HEK293 (cell line): Measurements from ENCODE around the gene SACS.
A peak's percentile ranks its signal among the peaks of the same experiment; 100 is the strongest.

ENCODE experiments used
- CTCF ChIA-PET: fragments of 350-600 bp; formaldehyde crosslinking; extraction: SDS; loops from one replicate; lab custom pipeline; 2021; ENCODE audit warnings: antibody characterized with exemption; lab: Yijun Ruan, JAX
- POLR2A ChIA-PET: fragments of 300-600 bp; formaldehyde crosslinking; extraction: SDS; loops from one replicate; lab custom pipeline; 2020; ENCODE audit warnings: antibody characterized with exemption, inconsistent platforms; lab: Yijun Ruan, JAX
- H3K27ac ChIP-seq: fragments of 200-500 bp; sonication (Bioruptor generic); 2 replicates; pipeline ENCODE4 v1.5.1; 2014; ENCODE audit warnings: low read depth, low read length, control low read depth, inconsistent platforms; ENCODE audit errors: extremely low read depth
- H3K36me3 ChIP-seq, 2 experiments: fragments of 200-500 bp in 1 of 2; sonication (Bioruptor generic) in 1 of 2; 1 replicate in 1 of 2; 2 replicates in 1 of 2; pipeline ENCODE4 v1.5.1; 2014 to 2017; ENCODE audit warnings: inconsistent platforms in 2 of 2, low read length in 2 of 2; ENCODE audit not compliant: control insufficient read depth in 2 of 2, insufficient read depth in 1 of 2
- H3K4me1 ChIP-seq: fragments of 200-500 bp; sonication (Bioruptor generic); 2 replicates; pipeline ENCODE4 v1.5.1; 2014; ENCODE audit warnings: mild to moderate bottlenecking, low read length, inconsistent platforms; ENCODE audit not compliant: control insufficient read depth, insufficient read depth
- H3K4me3 ChIP-seq: 2 replicates; pipeline ENCODE4 v1.5.1; 2011; ENCODE audit warnings: low read depth, mild to moderate bottlenecking, control low read depth, low read length, moderate library complexity
- H3K9me3 ChIP-seq: fragments of 200-500 bp; sonication (Bioruptor generic); 2 replicates; pipeline ENCODE4 v1.5.1; 2014; ENCODE audit warnings: low read depth, low read length, inconsistent platforms; ENCODE audit not compliant: control insufficient read depth, insufficient read depth
- HOXA7 ChIP-seq: sonication (generic); formaldehyde crosslinking; IDR thresholded peaks from 2 replicates; pipeline ENCODE4 v1.8.1; 2022; ENCODE audit warnings: missing genetic modification reagents, borderline replicate concordance
- KLF9 ChIP-seq: fragments of 450-650 bp; formaldehyde crosslinking; IDR thresholded peaks from 2 replicates; pipeline ENCODE4 v1.5.1; 2016; ENCODE audit warnings: missing biosample characterization, missing genetic modification characterization, low read depth
- SP3 ChIP-seq: fragments of 450-650 bp; formaldehyde crosslinking; IDR thresholded peaks from 2 replicates; pipeline ENCODE4 v1.5.1; 2016; ENCODE audit warnings: missing biosample characterization, missing genetic modification characterization
- ZBTB20 ChIP-seq: fragments of 450-650 bp; formaldehyde crosslinking; IDR thresholded peaks from 2 replicates; pipeline ENCODE4 v1.5.1; 2016; ENCODE audit warnings: missing biosample characterization, missing genetic modification characterization
- ZBTB21 ChIP-seq: fragments of 450-650 bp; formaldehyde crosslinking; IDR thresholded peaks from 2 replicates; pipeline ENCODE4 v1.5.1; 2017; ENCODE audit warnings: missing biosample characterization, missing genetic modification characterization
- ZNF10 ChIP-seq: fragments of 450-650 bp; formaldehyde crosslinking; IDR thresholded peaks from 2 replicates; pipeline ENCODE4 v1.5.1; 2017; ENCODE audit warnings: missing biosample characterization, missing genetic modification characterization
- ZNF16 ChIP-seq: fragments of 450-650 bp; formaldehyde crosslinking; IDR thresholded peaks from 2 replicates; pipeline ENCODE4 v1.5.1; 2016; ENCODE audit warnings: low read depth, missing biosample characterization, missing genetic modification characterization
- ZNF202 ChIP-seq: fragments of 450-650 bp; formaldehyde crosslinking; IDR thresholded peaks from 2 replicates; pipeline ENCODE4 v1.5.1; 2016; ENCODE audit warnings: missing biosample characterization, missing genetic modification characterization, borderline replicate concordance
- ZNF335 ChIP-seq: fragments of 450-650 bp; formaldehyde crosslinking; conservative IDR thresholded peaks from 2 replicates; pipeline ENCODE4 v1.5.1; 2016; ENCODE audit warnings: missing biosample characterization, missing genetic modification characterization
- ZNF391 ChIP-seq: fragments of 450-650 bp; formaldehyde crosslinking; IDR thresholded peaks from 2 replicates; pipeline ENCODE4 v1.5.1; 2016; ENCODE audit warnings: low read depth, missing biosample characterization, missing genetic modification characterization, borderline replicate concordance
- ZNF404 ChIP-seq: fragments of 450-650 bp; formaldehyde crosslinking; IDR thresholded peaks from 2 replicates; pipeline ENCODE4 v1.5.1; 2017; ENCODE audit warnings: missing biosample characterization, missing genetic modification characterization
- ZNF48 ChIP-seq: fragments of 450-650 bp; formaldehyde crosslinking; IDR thresholded peaks from 2 replicates; pipeline ENCODE4 v1.5.1; 2016; ENCODE audit warnings: missing biosample characterization, missing genetic modification characterization
- ZNF510 ChIP-seq: fragments of 450-650 bp; formaldehyde crosslinking; IDR thresholded peaks from 2 replicates; pipeline ENCODE4 v1.5.1; 2018; ENCODE audit warnings: mild to moderate bottlenecking, missing genetic modification characterization, missing biosample characterization; ENCODE audit not compliant: insufficient replicate concordance
- ZNF549 ChIP-seq: fragments of 450-650 bp; IDR thresholded peaks from 2 replicates; pipeline ENCODE4 v1.5.1; 2018; ENCODE audit warnings: missing biosample characterization, missing genetic modification characterization, mild to moderate bottlenecking, inconsistent platforms, moderate library complexity
- ZNF561 ChIP-seq: fragments of 450-650 bp; IDR thresholded peaks from 2 replicates; pipeline ENCODE4 v1.5.1; 2018; ENCODE audit warnings: missing biosample characterization, missing genetic modification characterization, borderline replicate concordance
- ZNF571 ChIP-seq: fragments of 450-650 bp; formaldehyde crosslinking; IDR thresholded peaks from 2 replicates; pipeline ENCODE4 v1.5.0; 2017; ENCODE audit warnings: missing biosample characterization, missing genetic modification characterization
- ZNF624 ChIP-seq: fragments of 450-650 bp; formaldehyde crosslinking; IDR thresholded peaks from 2 replicates; pipeline ENCODE4 v1.5.1; 2017; ENCODE audit warnings: missing biosample characterization, missing genetic modification characterization
- ZNF76 ChIP-seq: fragments of 450-650 bp; formaldehyde crosslinking; IDR thresholded peaks from 2 replicates; pipeline ENCODE4; 2016; ENCODE audit warnings: low read depth, missing biosample characterization, missing genetic modification characterization, borderline replicate concordance
- ZNF830 ChIP-seq: fragments of 450-650 bp; IDR thresholded peaks from 2 replicates; pipeline ENCODE4 v1.5.0; 2018; ENCODE audit warnings: missing biosample characterization, missing genetic modification characterization, low read depth, mild to moderate bottlenecking, moderate library complexity
- TF ChIP-seq, protein P1 (sequence below): fragments of 450-650 bp; formaldehyde crosslinking; IDR thresholded peaks from 2 replicates; pipeline ENCODE4 v1.5.1; 2016; ENCODE audit warnings: missing biosample characterization, missing genetic modification characterization, low read depth
- TF ChIP-seq, protein P2 (sequence below): fragments of 450-650 bp; formaldehyde crosslinking; IDR thresholded peaks from 2 replicates; pipeline ENCODE4 v1.5.1; 2017; ENCODE audit warnings: missing biosample characterization, missing genetic modification characterization
- TF ChIP-seq, protein P3 (sequence below): fragments of 450-650 bp; formaldehyde crosslinking; IDR thresholded peaks from 2 replicates; pipeline ENCODE4 v1.5.1; 2016; ENCODE audit warnings: missing biosample characterization, missing genetic modification characterization
- TF ChIP-seq, protein P4 (sequence below): fragments of 450-650 bp; formaldehyde crosslinking; IDR thresholded peaks from 2 replicates; pipeline ENCODE4 v1.5.1; 2016; ENCODE audit warnings: missing biosample characterization, missing genetic modification characterization, low read depth

The SACS gene

DNA sequence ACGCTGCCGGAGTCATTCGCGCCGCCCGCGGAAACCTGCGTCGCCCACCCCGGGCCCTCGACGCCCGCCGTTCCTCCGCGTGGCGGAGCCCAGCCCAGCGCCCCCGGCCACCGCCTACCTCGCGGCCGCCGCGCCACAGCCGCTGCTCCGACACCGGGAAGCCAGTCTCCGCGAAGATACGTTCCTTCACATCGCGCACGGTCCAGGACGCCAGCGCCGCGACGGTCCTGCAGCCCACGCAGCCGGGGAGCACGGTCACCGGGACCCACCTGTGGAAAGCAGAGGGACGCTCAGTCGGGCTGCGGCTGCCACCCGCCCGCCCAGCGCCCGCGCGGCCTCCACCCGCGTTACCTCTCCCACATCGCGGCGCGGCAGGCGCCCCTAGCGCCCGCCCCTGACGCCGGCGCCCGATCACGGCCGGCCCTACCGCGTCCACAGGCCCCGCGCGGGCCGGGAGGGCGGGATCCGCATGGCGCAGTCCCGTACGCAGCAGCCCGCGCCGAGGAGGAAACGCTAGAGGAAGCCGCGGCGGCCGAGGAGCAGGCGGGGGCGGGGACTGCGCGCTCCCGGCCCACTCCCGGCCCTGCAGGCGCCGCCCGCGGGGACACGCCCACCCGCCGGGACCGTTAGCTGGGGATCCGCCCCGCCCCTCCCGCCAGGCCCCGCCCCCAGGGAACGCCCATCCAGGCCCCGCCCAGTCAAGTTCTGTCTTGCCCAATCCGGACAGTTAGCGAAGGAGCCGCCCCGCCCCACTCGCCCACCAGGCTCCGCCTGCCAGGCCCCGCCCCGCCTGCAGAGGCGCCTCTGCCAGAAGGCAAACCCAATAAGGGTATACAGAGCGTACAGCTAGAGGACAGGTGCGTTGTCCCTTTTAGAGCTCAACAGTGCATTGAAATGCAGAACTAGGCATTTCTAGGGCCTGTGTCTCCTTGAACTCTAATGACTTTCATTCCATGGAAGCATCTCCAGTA is 58.2 kb downstream of the SACS start (continued):
- TF ChIP-seq, protein P1, sequence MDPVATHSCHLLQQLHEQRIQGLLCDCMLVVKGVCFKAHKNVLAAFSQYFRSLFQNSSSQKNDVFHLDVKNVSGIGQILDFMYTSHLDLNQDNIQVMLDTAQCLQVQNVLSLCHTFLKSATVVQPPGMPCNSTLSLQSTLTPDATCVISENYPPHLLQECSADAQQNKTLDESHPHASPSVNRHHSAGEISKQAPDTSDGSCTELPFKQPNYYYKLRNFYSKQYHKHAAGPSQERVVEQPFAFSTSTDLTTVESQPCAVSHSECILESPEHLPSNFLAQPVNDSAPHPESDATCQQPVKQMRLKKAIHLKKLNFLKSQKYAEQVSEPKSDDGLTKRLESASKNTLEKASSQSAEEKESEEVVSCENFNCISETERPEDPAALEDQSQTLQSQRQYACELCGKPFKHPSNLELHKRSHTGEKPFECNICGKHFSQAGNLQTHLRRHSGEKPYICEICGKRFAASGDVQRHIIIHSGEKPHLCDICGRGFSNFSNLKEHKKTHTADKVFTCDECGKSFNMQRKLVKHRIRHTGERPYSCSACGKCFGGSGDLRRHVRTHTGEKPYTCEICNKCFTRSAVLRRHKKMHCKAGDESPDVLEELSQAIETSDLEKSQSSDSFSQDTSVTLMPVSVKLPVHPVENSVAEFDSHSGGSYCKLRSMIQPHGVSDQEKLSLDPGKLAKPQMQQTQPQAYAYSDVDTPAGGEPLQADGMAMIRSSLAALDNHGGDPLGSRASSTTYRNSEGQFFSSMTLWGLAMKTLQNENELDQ, result no peak
- TF ChIP-seq HOXA7 (CRISPR knock-in tag) (no peak), ZNF10 (no peak), ZNF404 (tag by site-specific recombination) (no peak), ZNF335 (tag by site-specific recombination) (no peak; the same call in 1 of the 2 replicates), ZNF624 (tag by site-specific recombination) (no peak), KLF9 (peak; percentile 41; the same call in 1 of the 2 replicates), ZNF549 (tag by site-specific recombination) (0 out of 2 replicates have a peak, but pooled peaks have one; percentile 8), ZBTB21 (tag by site-specific recombination) (no peak), ZNF16 (tag by site-specific recombination) (no peak), ZNF202 (tag by site-specific recombination) (no peak), ZNF48 (tag by site-specific recombination) (no peak), ZNF76 (no peak), SP3 (tag by site-specific recombination) (peak; percentile 63), ZNF571 (tag by site-specific recombination) (no peak)
- TF ChIP-seq, protein P2, sequence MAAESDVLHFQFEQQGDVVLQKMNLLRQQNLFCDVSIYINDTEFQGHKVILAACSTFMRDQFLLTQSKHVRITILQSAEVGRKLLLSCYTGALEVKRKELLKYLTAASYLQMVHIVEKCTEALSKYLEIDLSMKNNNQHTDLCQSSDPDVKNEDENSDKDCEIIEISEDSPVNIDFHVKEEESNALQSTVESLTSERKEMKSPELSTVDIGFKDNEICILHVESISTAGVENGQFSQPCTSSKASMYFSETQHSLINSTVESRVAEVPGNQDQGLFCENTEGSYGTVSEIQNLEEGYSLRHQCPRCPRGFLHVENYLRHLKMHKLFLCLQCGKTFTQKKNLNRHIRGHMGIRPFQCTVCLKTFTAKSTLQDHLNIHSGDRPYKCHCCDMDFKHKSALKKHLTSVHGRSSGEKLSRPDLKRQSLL (tag by site-specific recombination), result no peak
- TF ChIP-seq, protein P3, sequence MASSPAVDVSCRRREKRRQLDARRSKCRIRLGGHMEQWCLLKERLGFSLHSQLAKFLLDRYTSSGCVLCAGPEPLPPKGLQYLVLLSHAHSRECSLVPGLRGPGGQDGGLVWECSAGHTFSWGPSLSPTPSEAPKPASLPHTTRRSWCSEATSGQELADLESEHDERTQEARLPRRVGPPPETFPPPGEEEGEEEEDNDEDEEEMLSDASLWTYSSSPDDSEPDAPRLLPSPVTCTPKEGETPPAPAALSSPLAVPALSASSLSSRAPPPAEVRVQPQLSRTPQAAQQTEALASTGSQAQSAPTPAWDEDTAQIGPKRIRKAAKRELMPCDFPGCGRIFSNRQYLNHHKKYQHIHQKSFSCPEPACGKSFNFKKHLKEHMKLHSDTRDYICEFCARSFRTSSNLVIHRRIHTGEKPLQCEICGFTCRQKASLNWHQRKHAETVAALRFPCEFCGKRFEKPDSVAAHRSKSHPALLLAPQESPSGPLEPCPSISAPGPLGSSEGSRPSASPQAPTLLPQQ (tag by site-specific recombination), result peak; percentile 73
- TF ChIP-seq, protein P4, sequence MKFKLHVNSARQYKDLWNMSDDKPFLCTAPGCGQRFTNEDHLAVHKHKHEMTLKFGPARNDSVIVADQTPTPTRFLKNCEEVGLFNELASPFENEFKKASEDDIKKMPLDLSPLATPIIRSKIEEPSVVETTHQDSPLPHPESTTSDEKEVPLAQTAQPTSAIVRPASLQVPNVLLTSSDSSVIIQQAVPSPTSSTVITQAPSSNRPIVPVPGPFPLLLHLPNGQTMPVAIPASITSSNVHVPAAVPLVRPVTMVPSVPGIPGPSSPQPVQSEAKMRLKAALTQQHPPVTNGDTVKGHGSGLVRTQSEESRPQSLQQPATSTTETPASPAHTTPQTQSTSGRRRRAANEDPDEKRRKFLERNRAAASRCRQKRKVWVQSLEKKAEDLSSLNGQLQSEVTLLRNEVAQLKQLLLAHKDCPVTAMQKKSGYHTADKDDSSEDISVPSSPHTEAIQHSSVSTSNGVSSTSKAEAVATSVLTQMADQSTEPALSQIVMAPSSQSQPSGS (tag by site-specific recombination), result no peak

DNA sequence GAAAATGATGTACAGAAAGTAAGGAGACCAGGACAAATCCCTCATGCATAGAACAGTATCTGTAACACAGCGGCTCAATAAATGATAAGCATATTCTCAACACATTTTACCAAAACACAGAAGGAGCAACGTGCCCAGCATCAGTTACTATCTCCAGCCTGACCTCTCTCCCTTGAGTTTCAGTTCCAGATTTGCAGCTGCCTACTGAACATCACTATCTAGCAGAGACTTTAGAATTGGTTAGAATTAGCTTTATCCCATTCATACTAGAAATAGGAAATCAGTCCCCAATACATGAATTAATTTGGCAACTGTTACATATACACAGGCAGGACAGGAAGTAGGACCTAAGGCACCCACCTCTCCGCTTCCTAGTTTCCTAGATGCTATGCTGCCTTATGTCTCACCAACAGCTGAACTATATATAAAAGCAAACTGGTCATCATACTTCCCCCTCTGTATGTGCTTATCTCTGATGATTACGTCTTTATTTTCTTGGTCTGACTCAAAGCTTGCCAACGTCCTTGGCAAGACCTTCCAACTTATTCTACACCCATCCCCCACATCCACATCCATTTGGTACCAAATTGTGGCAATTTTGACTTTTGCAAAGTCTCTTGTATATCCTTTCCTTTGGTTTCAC is 61.1 kb downstream of the SACS start:
- ChIA-PET CTCF (no interaction called here), POLR2A (no interaction called here)
- peaks cover 9 to 58% of the 10 kb centered on the region in 2 experiments; a peak in 2 of 3 replicates for H3K36me3 ChIP-seq
- H3K9me3 ChIP-seq, result no peaks in the 10 kb centered on the region
- no peak for TF ChIP-seq ZNF391
- no peak for TF ChIP-seq ZNF510 (tag by site-specific recombination)
- no peak for TF ChIP-seq ZBTB20 (tag by site-specific recombination)
- no peak for TF ChIP-seq ZNF830 (tag by site-specific recombination)
- no peak for TF ChIP-seq ZNF561 (tag by site-specific recombination)
- no peak overlapping the region for H3K4me3 ChIP-seq
- H3K4me1 ChIP-seq, result 0 out of 2 replicates have a peak, but pooled peaks cover 2% of the 10 kb centered on the region
- no peak overlapping the region for H3K27ac ChIP-seq
